GM23338 (cell line): ENCODE measurements around the gene KCNMA1. TPM values are rescaled to one million over a fixed set of nuclear protein-coding genes. Genes with fewer than 3 reads are reported as not detected.

Experiments used
- ATAC-seq: fragments of 200-7000 bp; cut with Tn5 transposase; 3 replicates; pipeline ENCODE4 v1.9.1; 2020
- DNase-seq: peaks from one replicate; pipeline ENCODE4 v3.0.0-alpha.2; 2015; ENCODE audit warnings: low spot score
- H2AFZ ChIP-seq: fragments of 200-600 bp; sonication (generic); 2 replicates; pipeline ENCODE4 v1.8.0; 2016; ENCODE audit warnings: antibody characterized with exemption, mild to moderate bottlenecking, moderate library complexity
- H3F3A ChIP-seq: fragments of 200-600 bp; sonication (generic); replicated peaks from 2 replicates; pipeline ENCODE4 v1.8.0; 2017; ENCODE audit warnings: antibody characterized with exemption, mixed run types, low read depth
- H3K27ac ChIP-seq: fragments of 200-600 bp; sonication (generic); 2 replicates; pipeline ENCODE4 v1.6.1; 2016; ENCODE audit warnings: low read depth
- H3K27me3 ChIP-seq: fragments of 200-600 bp; sonication (generic); 2 replicates; pipeline ENCODE4 v1.8.0; 2016; ENCODE audit warnings: mild to moderate bottlenecking, mixed run types, moderate library complexity; ENCODE audit not compliant: insufficient read depth
- H3K36me3 ChIP-seq: fragments of 200-600 bp; sonication (generic); 2 replicates; pipeline ENCODE4 v1.8.0; 2016; ENCODE audit warnings: mild to moderate bottlenecking; ENCODE audit not compliant: insufficient read depth
- H3K4me1 ChIP-seq: fragments of 200-600 bp; sonication (generic); 2 replicates; pipeline ENCODE4 v1.8.0; 2016; ENCODE audit warnings: mild to moderate bottlenecking, moderate library complexity; ENCODE audit not compliant: insufficient read depth
- H3K4me2 ChIP-seq: fragments of 200-600 bp; sonication (generic); 2 replicates; pipeline ENCODE4 v1.7.1; 2017; ENCODE audit warnings: mixed run types
- H3K4me3 ChIP-seq: fragments of 200-600 bp; sonication (generic); 2 replicates; pipeline ENCODE4 v1.6.1; 2016; ENCODE audit warnings: mixed run types
- H3K79me2 ChIP-seq: fragments of 200-600 bp; sonication (generic); replicated peaks from 2 replicates; pipeline ENCODE4 v1.8.0; 2017; ENCODE audit warnings: mild to moderate bottlenecking; ENCODE audit not compliant: insufficient read depth
- H3K9me2 ChIP-seq: fragments of 200-600 bp; sonication (generic); 2 replicates; pipeline ENCODE4 v1.8.0; 2017; ENCODE audit not compliant: insufficient read depth
- H4K20me1 ChIP-seq: fragments of 200-600 bp; sonication (generic); replicated peaks from 2 replicates; pipeline ENCODE4 v1.8.0; 2017; ENCODE audit warnings: mild to moderate bottlenecking; ENCODE audit not compliant: insufficient read depth
- H3K27ac Mint-ChIP-seq: 2 replicates; pipeline ENCODE4 v1.8.0; 2020; ENCODE audit warnings: inconsistent platforms, mild to moderate bottlenecking, moderate library complexity, mixed read lengths
- H3K27me3 Mint-ChIP-seq: 3 replicates; pipeline ENCODE4 v1.8.0; 2022; ENCODE audit warnings: low read depth, mild to moderate bottlenecking, moderate library complexity, mixed read lengths, inconsistent platforms; ENCODE audit not compliant: insufficient read depth, poor library complexity
- H3K36me3 Mint-ChIP-seq: 3 replicates; pipeline ENCODE4 v1.8.0; 2021; ENCODE audit warnings: low read depth, mild to moderate bottlenecking, inconsistent platforms, moderate library complexity, mixed read lengths
- H3K4me1 Mint-ChIP-seq: 3 replicates; pipeline ENCODE4 v1.8.0; 2020; ENCODE audit warnings: mild to moderate bottlenecking, inconsistent platforms, mixed read lengths
- H3K4me3 Mint-ChIP-seq: 3 replicates; pipeline ENCODE4 v1.8.0; 2021; ENCODE audit warnings: moderate library complexity, mild to moderate bottlenecking, inconsistent platforms, mixed read lengths
- H3K9me3 Mint-ChIP-seq: 3 replicates; pipeline ENCODE4 v1.8.0; 2020; ENCODE audit warnings: moderate library complexity, mild to moderate bottlenecking, inconsistent platforms, mixed read lengths
- CREB1 ChIP-seq: fragments of 250-450 bp; sonication (Bioruptor Pico); IDR thresholded peaks from 2 replicates; pipeline ENCODE4 v1.5.0; 2020; ENCODE audit warnings: low read depth, mild to moderate bottlenecking, moderate library complexity
- ETS1 ChIP-seq: IDR thresholded peaks from 2 replicates; pipeline ENCODE4 v1.6.1; 2016; ENCODE audit warnings: antibody characterized with exemption
- REST ChIP-seq: IDR thresholded peaks from one replicate; pipeline ENCODE4 v1.6.1; 2018; ENCODE audit warnings: antibody characterized with exemption; ENCODE audit not compliant: unreplicated experiment
- ZNF331 ChIP-seq: fragments of 250-450 bp; sonication (Bioruptor Pico); IDR thresholded peaks from 2 replicates; pipeline ENCODE4 v1.5.0; 2020; ENCODE audit warnings: low read depth, mild to moderate bottlenecking, moderate library complexity
- ZNF462 ChIP-seq: fragments of 250-450 bp; sonication (Bioruptor Pico); IDR thresholded peaks from 2 replicates; pipeline ENCODE4 v1.5.0; 2020; ENCODE audit warnings: mild to moderate bottlenecking, moderate library complexity
- polyA plus RNA-seq: library from polyadenylated mRNA; unstranded; fragments of >200 nt; fragmentation: Nextera tagmentation; extraction: Ambion mirVana; gene quantifications from 2 replicates; pipeline ENCODE4 v1.2.1, GENCODE V29; 2016
- total RNA-seq: library from RNA; depleted of rRNA; stranded (reverse); fragments of >200 nt; shearing (Covaris generic); gene quantifications from 2 replicates; pipeline ENCODE4 v1.2.3, GENCODE V29; 2014

KCNMA1 gene
- total and polyA plus RNA-seq, 2 experiments from 2014 or later, result 8.2 to 9.0 TPM

- TF ChIP-seq REST, result no peak
Measured at GRCh38 chr10:76937181-76937600, 700.4 kb downstream of the KCNMA1 start (continued).

GRCh38 chr10:76935941-76936613, 701.5 kb downstream of the KCNMA1 start:
- DNase-seq (no peak), ATAC-seq (no peak)
- Histone ChIP-seq H4K20me1 (no peaks in the 10 kb centered on the region), H3K27ac (no peak overlapping the region), H2AFZ (no peak overlapping the region), H3K27me3 (no peaks in the 10 kb centered on the region), H3K4me2 (no peak overlapping the region), H3K36me3 (no peaks in the 10 kb centered on the region), H3K4me1 (no peaks in the 10 kb centered on the region), H3F3A (no peaks in the 10 kb centered on the region), H3K9me2 (peaks cover 11% of the 10 kb centered on the region; the same call in 1 of the 2 replicates), H3K4me3 (no peak overlapping the region), H3K79me2 (no peaks in the 10 kb centered on the region)
- TF ChIP-seq CREB1, result no peak
- TF ChIP-seq ETS1, result no peak
- Mint-ChIP-seq H3K27me3 (no peaks in the 10 kb centered on the region), H3K4me1 (no peaks in the 10 kb centered on the region), H3K27ac (no peak overlapping the region), H3K36me3 (no peaks in the 10 kb centered on the region), H3K4me3 (no peak overlapping the region), H3K9me3 (no peaks in the 10 kb centered on the region)

- Mint-ChIP-seq H3K27ac (no peak overlapping the region; the same call in 1 of the 2 replicates), H3K36me3 (no peaks in the 10 kb centered on the region), H3K4me1 (peaks cover 23% of the 10 kb centered on the region; the same call in 2 of the 3 replicates), H3K4me3 (no peak overlapping the region), H3K27me3 (peaks cover 6% of the 10 kb centered on the region), H3K9me3 (no peaks in the 10 kb centered on the region)
- Histone ChIP-seq H3K4me3 (no peak overlapping the region), H3K4me2 (peak overlapping the region; percentile 56; the same call in 1 of the 2 replicates), H3K79me2 (no peaks in the 10 kb centered on the region), H4K20me1 (no peaks in the 10 kb centered on the region), H3K4me1 (peaks cover 10% of the 10 kb centered on the region), H2AFZ (no peak overlapping the region), H3K27me3 (no peaks in the 10 kb centered on the region), H3K27ac (no peak overlapping the region), H3F3A (no peaks in the 10 kb centered on the region), H3K36me3 (no peaks in the 10 kb centered on the region), H3K9me2 (0 out of 2 replicates have a peak, but pooled peaks cover 3% of the 10 kb centered on the region)
- no peak for ATAC-seq
- DNase-seq, result no peak
- TF ChIP-seq ZNF331 (no peak), ZNF462 (CRISPR knock-in tag) (no peak)
Measured at GRCh38 chr10:76928565-76928964, 709.0 kb downstream of the KCNMA1 start.
